ENCODE results near the gene TNIP3. TPM values are rescaled to one million over a fixed set of nuclear protein-coding genes. Genes with fewer than 3 reads are reported as not detected.

The TNIP3 gene
- total RNA-seq, 1 donor from 2014 or later = not detected

GRCh38 chr4:121192013-121192412 is 27.9 kb upstream of the TNIP3 start:
- DNase-seq (ENCODE audit: low spot score, unreplicated experiment) = no peak
- no peaks in the 10 kb centered on the region for H3K4me1 Mint-ChIP-seq (ENCODE audit: low read depth)
- H3K27ac Mint-ChIP-seq = no peak overlapping the region
- H3K4me3 Mint-ChIP-seq (ENCODE audit: low read depth) = no peak overlapping the region
- H3K9me3 Mint-ChIP-seq (ENCODE audit: low read depth) = no peaks in the 10 kb centered on the region
- H3K27me3 Mint-ChIP-seq = no peaks in the 10 kb centered on the region
- no peak for TF ChIP-seq CTCF (IDR thresholded peaks at IDR 0.05; ENCODE audit: unreplicated experiment)
- H3K36me3 Mint-ChIP-seq (ENCODE audit: insufficient read depth) = no peaks in the 10 kb centered on the region

GRCh38 chr4:121191361-121191760 is 27.2 kb upstream of the TNIP3 start:
- Mint-ChIP-seq H3K27me3 (no peaks in the 10 kb centered on the region), H3K4me1 (ENCODE audit: low read depth) (no peaks in the 10 kb centered on the region), H3K4me3 (ENCODE audit: low read depth) (no peak overlapping the region), H3K27ac (no peak overlapping the region), H3K9me3 (ENCODE audit: low read depth) (no peaks in the 10 kb centered on the region), H3K36me3 (ENCODE audit: insufficient read depth) (no peaks in the 10 kb centered on the region)
- TF ChIP-seq CTCF (IDR thresholded peaks at IDR 0.05; ENCODE audit: unreplicated experiment) = no peak
- no peak for DNase-seq (ENCODE audit: low spot score, unreplicated experiment)

- no peak overlapping the region for H3K27ac Mint-ChIP-seq
- TF ChIP-seq CTCF (IDR thresholded peaks at IDR 0.05; ENCODE audit: unreplicated experiment) = no peak
- H3K36me3 Mint-ChIP-seq (ENCODE audit: insufficient read depth) = no peaks in the 10 kb centered on the region
- no peak overlapping the region for H3K4me3 Mint-ChIP-seq (ENCODE audit: low read depth)
- H3K4me1 Mint-ChIP-seq (ENCODE audit: low read depth) = no peaks in the 10 kb centered on the region
- H3K9me3 Mint-ChIP-seq (ENCODE audit: low read depth) = no peaks in the 10 kb centered on the region
- DNase-seq (ENCODE audit: low spot score, unreplicated experiment) = no peak
- no peaks in the 10 kb centered on the region for H3K27me3 Mint-ChIP-seq
Measured at GRCh38 chr4:121190389-121190788, 26.3 kb upstream of the TNIP3 start.

GRCh38 chr4:121189326-121190215 is 25.4 kb upstream of the TNIP3 start:
- TF ChIP-seq CTCF (IDR thresholded peaks at IDR 0.05; ENCODE audit: unreplicated experiment) = no peak
- Mint-ChIP-seq H3K27me3 (no peaks in the 10 kb centered on the region), H3K9me3 (ENCODE audit: low read depth) (no peaks in the 10 kb centered on the region), H3K4me1 (ENCODE audit: low read depth) (no peaks in the 10 kb centered on the region), H3K4me3 (ENCODE audit: low read depth) (no peak overlapping the region), H3K27ac (peak overlapping the region; percentile 32), H3K36me3 (ENCODE audit: insufficient read depth) (no peaks in the 10 kb centered on the region)
- DNase-seq (ENCODE audit: low spot score, unreplicated experiment) = no peak

GRCh38 chr4:121187206-121187605 is 23.1 kb upstream of the TNIP3 start:
- no peak for TF ChIP-seq CTCF (IDR thresholded peaks at IDR 0.05; ENCODE audit: unreplicated experiment)
- no peaks in the 10 kb centered on the region for H3K27me3 Mint-ChIP-seq
- no peak for DNase-seq (ENCODE audit: low spot score, unreplicated experiment)
- peaks cover 2% of the 10 kb centered on the region for H3K9me3 Mint-ChIP-seq (ENCODE audit: low read depth)
- H3K36me3 Mint-ChIP-seq (ENCODE audit: insufficient read depth) = no peaks in the 10 kb centered on the region
- no peak overlapping the region for H3K4me3 Mint-ChIP-seq (ENCODE audit: low read depth)
- no peaks in the 10 kb centered on the region for H3K4me1 Mint-ChIP-seq (ENCODE audit: low read depth)
- no peak overlapping the region for H3K27ac Mint-ChIP-seq
